ENCODE data around the gene C1orf50. TPM values are rescaled to one million over a fixed set of nuclear protein-coding genes. Genes with fewer than 3 reads are reported as not detected.

Gene C1orf50
- total RNA-seq, 1 experiment from 2014 or later: 7.7 TPM

- no peak overlapping the region for H2AFZ ChIP-seq (ENCODE audit: low read length)
These were observed 16.0 kb downstream of the C1orf50 start for GRCh38 chr1:42783092-42783491.

More at GRCh38 chr1:42783092-42783491, 16.0 kb downstream of the C1orf50 start:
- Histone ChIP-seq H3K79me1 (ENCODE audit: insufficient read depth, low read depth, low read length, poor library complexity, severe bottlenecking) (no peaks in the 10 kb centered on the region), H3K56ac (ENCODE audit: insufficient read length, low read depth, low read length) (no peak overlapping the region), H3K4me1 (ENCODE audit: insufficient read depth, low read length) (no peaks in the 10 kb centered on the region), H2BK120ac (ENCODE audit: low read depth, low read length, poor library complexity, severe bottlenecking) (no peak overlapping the region), H2BK12ac (ENCODE audit: insufficient read length, low read depth, low read length) (no peak overlapping the region), H3K9ac (ENCODE audit: extremely low read depth, insufficient read length, low read length) (no peak overlapping the region), H3K27me3 (ENCODE audit: insufficient read depth, low read length) (no peaks in the 10 kb centered on the region), H3K23ac (ENCODE audit: insufficient read length, low read depth, low read length) (no peak overlapping the region), H3K79me2 (ENCODE audit: insufficient read depth, low read length) (no peaks in the 10 kb centered on the region), H2BK5ac (ENCODE audit: insufficient read length, low read length) (no peak overlapping the region), H3K18ac (ENCODE audit: insufficient read length, low read depth, low read length) (no peak overlapping the region), H3T11ph (ENCODE audit: low read length) (no peak overlapping the region), H4K5ac (ENCODE audit: insufficient read length, low read depth, low read length) (no peak overlapping the region), H2BK20ac (ENCODE audit: low read depth, low read length, poor library complexity, severe bottlenecking) (no peak overlapping the region), H3K4ac (ENCODE audit: low read depth, low read length) (no peak overlapping the region), H3K23me2 (ENCODE audit: insufficient read length, low read depth, low read length, poor library complexity, severe bottlenecking) (no peaks in the 10 kb centered on the region), H3K9me3 (ENCODE audit: control insufficient read depth, low read depth, low read length) (no peaks in the 10 kb centered on the region), H4K20me1 (ENCODE audit: control insufficient read depth, insufficient read depth, insufficient read length) (no peaks in the 10 kb centered on the region), H3K14ac (ENCODE audit: insufficient read depth, low read length) (no peak overlapping the region), H4K91ac (ENCODE audit: insufficient read length, low read depth, low read length) (no peak overlapping the region), H3K27ac (ENCODE audit: insufficient read length, low read depth, low read length) (no peak overlapping the region), H2AK5ac (ENCODE audit: insufficient read length, low read length) (no peak overlapping the region), H4K8ac (replicated peaks; ENCODE audit: insufficient read length, low read depth, low read length) (no peak overlapping the region), H3K4me2 (ENCODE audit: insufficient read depth, insufficient read length, low read length) (no peak overlapping the region), H2BK15ac (ENCODE audit: low read depth, low read length) (no peak overlapping the region)
- no peak for TF ChIP-seq CTCF (conservative IDR thresholded peaks at IDR 0.05)
- no CpG with 5 or more reads among the region's 2 CpGs for WGBS (ENCODE audit: extremely low coverage, insufficient read length, low lambda C conversion rate)
- Mint-ChIP-seq H3K36me3 (ENCODE audit: insufficient read depth in 1 of 3, low read depth in 3 of 3) (peaks cover 11 to 51% (median 39%) of the 10 kb centered on the region in 3 experiments), H3K9me3 (no peaks in the 10 kb centered on the region), H3K4me3 (no peak overlapping the region), H3K4me1 (peaks cover 10% of the 10 kb centered on the region in 2 experiments), H3K27me3 (ENCODE audit: low read depth) (no peaks in the 10 kb centered on the region; the same call in 1 of the 2 replicates), H3K27ac (no peak overlapping the region)
- no peak for DNase-seq
